Stimulated activated CD8-positive, alpha-beta memory T cell treated with anti-CD3 and anti-CD28 coated beads, Interleukin-15, amount 100 ng/mL, for 24 hours (primary cell): ENCODE results near the gene RBM34.
"Not testable (repeated sequence)": the region's sequence is repeated elsewhere in the genome, so short reads cannot be mapped to it uniquely, and the experiment has no call there.

Experiments
- DNase-seq: peaks from one replicate; pipeline ENCODE4 v3.0.0-alpha.2; 2020; ENCODE audit warnings: low read depth

Gene RBM34, protein sequence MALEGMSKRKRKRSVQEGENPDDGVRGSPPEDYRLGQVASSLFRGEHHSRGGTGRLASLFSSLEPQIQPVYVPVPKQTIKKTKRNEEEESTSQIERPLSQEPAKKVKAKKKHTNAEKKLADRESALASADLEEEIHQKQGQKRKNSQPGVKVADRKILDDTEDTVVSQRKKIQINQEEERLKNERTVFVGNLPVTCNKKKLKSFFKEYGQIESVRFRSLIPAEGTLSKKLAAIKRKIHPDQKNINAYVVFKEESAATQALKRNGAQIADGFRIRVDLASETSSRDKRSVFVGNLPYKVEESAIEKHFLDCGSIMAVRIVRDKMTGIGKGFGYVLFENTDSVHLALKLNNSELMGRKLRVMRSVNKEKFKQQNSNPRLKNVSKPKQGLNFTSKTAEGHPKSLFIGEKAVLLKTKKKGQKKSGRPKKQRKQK

DNA sequence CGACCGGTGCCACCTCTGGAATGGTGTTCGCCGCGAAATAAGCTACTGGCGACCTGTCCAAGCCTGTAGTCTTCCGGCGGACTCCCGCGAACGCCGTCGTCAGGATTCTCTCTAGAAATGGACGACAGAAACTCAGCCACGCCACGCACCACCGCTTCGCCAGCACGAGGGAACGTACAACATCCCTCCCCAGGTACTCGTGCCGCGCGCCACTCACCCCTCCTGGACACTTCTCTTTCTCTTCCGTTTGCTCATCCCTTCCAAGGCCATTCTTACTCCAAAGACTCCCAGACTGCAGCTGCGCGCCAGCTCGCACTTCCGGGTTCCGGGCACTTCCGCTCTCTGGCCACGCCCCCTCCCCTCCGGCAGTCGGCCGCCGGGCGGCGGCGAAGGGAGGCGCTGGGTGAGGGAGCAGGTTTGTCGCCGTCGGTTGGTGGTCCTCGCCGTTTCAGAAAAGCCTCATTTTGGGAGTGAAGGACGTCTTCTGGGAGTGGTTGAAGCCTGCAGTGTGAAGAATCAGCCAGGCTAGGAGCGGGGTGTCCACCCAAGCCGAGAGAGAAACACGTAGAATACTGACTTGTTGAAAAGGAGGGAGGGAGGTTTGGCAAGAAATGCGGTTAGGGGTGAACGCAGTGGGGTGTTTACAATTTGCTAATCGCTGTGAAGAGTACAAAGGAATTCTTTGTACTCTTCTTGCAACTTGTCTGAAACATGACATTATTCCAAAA is at the start of gene RBM34:
RBM34 (minus strand) TSS at position 294 of the 728 bp plus-strand sequence; CDS start at position 270, 24 bp downstream.
- DNase-seq: peak; percentile 92

- no peak for DNase-seq
These were observed 46.1 kb upstream of the RBM34 start for GRCh38 chr1:235207209-235207565.

GRCh38 chr1:235206533-235207208 is 45.6 kb upstream of the RBM34 start:
- DNase-seq: no peak

GRCh38 chr1:235205687-235206086 is 44.6 kb upstream of the RBM34 start:
- no peak for DNase-seq

DNA sequence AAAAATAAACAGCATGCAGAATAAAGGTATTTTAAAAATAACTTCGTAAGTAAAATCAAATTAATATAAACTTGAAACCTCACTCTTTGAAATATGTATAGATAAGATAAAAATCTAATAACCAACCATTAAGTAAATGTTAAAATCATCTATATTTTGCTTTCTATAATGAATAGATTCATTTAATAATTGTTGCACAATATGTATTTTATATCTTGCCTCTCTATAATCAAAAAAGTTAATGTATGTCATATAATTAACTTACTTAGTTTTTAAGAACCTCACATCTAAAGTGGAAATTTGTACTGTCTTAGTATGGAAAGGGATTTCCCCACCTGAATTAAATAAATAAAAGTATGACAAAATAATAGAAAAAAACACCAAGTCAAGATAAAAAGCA is 42.4 kb upstream of the RBM34 start:
- no peak for DNase-seq

GRCh38 chr1:235202447-235202846 is 41.4 kb upstream of the RBM34 start:
- not testable (repeated sequence) for DNase-seq

GRCh38 chr1:235199441-235199840 is 38.4 kb upstream of the RBM34 start:
- DNase-seq: no peak

DNA sequence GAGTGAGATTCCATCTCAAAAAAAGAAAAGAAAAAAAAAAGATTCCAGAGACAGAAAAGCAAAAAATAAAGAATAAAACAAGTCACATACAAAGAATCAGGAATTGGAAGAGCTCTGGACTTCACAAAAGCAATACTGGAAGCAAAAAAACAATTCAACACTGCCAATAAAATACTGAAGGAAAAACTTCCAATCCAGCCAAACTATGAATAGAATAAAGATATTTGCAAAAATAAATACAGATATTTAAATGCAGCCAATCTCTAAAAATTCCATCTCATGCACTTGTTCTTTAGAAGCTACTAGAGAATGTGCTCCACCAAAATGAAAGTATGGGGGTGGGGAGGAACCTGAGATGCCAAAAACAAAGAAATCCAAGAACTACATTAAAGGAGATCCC is 29.4 kb upstream of the RBM34 start:
- DNase-seq: no peak

GRCh38 chr1:235187316-235187715 is 26.3 kb upstream of the RBM34 start:
- DNase-seq: no peak

DNA sequence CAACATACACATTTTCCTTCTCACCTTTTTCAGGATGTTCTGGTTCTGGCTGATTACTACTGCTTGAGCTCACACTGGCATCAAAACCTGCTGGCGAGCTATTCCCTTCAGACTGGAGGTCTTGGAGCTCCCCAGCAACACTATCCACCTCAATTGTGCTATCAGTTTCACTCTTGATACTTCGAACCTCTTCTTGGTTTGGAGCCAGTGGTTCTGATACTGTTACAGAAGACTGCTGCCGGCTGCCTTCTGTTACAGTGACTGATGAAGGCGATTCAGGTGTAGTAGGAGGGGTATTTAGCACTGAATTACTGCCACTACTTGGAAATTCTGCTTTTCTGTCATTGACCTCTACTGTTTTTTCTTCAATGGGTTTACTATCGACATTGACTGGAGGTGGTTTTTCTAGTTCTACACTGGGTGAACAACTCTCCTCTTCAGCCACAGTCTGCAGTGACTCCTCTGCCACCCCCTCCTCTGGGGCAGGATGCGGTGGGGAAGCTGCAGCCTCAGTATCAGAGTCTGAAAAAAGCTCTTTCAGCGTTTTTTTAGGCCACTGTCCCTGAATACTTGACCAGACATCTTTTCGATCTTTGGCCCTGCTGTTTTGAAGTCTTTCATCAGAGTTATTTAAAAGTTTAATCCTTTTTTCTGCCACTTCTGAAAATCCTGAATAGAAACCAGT is 20.7 kb upstream of the RBM34 start:
- no peak for DNase-seq

GRCh38 chr1:235180916-235181460 is 19.9 kb upstream of the RBM34 start:
- no peak for DNase-seq

DNA sequence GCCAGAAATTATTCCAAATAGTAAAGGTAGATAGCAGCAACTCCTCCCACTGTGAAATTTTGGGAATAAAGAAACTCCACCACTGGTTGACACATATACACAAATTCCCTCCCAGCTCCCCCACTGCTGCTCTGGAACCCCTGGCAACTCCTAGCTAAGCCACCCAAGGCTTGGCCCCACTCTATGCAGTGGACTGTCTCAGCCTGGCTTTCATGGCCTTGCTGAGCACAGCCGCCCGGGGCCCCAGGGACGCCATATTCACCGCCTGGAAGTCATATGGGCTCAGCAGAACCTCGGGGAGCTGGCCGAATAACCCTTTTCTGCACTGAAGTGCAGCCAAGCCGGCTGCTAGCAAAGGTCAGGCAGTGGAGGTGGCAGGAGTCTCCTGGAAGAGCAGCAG is 15.4 kb upstream of the RBM34 start:
- DNase-seq: no peak

GRCh38 chr1:235169986-235170385 is 8.9 kb upstream of the RBM34 start:
- DNase-seq: no peak

GRCh38 chr1:235168375-235168774 is 7.3 kb upstream of the RBM34 start:
- DNase-seq: no peak

DNA sequence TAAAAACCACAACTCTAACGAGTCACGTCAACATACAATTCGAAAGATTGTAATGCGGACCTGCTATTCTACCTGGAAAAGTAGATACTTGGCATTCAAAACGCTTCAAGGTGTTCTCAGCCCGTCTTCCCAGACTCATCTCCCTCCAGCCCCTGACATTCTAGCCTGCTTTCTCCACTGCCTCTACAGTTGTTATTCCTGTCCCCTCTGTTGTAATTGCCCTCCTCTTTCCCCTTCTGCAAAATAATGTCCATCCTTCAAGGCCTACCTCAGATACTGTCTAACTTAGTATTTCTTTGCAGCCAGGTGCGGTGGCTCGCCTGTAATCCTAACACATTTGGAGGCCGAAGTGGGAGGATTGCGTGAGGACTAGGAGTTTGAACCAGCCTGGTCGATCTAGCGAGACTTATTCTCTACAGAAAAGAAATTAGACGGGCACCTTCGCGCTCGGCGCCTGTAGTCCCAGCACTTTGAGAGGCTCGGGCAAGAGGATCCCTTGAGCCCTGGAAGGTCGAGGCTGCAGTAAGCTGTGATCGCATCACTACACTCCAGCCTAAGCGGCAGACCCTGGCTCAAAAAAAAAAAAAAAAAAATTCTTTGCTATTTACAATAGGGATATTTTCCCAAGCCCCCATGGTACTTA is 756 bp upstream of the RBM34 start:
- DNase-seq: no peak

DNA sequence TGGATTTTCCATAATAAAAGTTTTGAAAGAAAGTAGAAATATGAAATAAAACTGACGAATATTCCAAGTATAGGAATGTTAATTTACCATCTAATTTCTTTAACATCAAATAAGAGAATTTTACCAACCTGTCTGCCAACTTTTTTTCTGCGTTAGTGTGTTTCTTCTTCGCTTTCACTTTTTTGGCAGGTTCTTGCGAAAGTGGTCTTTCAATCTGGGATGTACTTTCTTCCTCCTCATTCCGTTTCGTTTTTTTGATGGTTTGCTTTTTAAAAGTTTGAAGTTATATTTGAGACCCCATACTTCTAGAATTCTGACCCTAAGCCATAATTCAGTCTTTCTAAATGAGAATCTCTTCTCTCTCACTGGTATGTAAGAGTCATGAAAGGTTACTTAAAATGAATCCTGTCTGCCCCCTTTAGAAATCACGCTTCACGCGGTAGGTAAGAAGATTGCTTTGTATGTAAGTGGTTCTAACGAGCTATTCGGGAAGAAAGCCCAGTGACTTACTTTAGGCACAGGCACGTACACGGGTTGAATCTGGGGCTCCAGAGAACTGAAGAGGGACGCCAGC is 580 bp downstream of the RBM34 start:
- no peak for DNase-seq

DNA sequence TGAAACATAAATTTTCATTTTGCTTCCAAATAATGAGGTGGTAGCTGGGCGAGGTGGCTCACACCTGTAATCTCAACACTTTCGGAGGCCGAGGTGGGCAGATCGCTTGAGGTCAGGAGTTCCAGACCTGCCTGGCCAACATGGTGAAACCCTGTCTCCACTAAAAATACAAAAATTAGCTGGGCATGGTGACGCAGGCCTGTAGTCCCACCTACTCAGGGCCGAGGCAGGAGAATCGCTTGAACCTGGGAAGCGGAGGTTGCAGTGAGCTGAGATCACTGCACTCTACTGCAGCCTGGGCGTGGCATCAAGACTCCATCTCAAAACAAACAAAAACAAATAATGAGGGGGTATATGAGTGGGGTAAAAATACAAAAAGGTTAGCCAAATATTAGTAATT is 1.1 kb downstream of the RBM34 start:
- DNase-seq: not testable (repeated sequence)

GRCh38 chr1:235159284-235159683 is 1.8 kb downstream of the RBM34 start:
- not testable (repeated sequence) for DNase-seq

DNA sequence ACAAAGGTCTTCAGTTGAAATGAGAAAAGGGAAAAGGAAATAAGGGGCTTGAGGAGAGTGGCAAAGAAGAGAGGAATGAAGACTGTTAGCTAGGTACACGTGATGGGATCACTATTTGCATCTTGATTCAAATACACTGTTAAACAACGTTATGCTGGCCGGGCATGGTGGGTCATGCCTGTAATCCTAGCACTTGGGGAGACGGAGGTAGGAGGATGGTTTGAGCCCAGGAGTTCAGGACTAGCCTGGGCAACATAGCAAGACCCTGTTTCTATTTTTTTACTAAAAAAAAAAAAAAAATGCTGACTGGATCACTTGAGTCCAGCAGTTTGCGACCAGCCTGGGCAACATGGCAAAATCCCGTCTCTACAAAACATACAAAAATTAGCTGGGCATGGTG is 2.4 kb downstream of the RBM34 start:
- no peak for DNase-seq

GRCh38 chr1:235157150-235157549 is 3.9 kb downstream of the RBM34 start:
- DNase-seq: no peak

- DNase-seq: no peak
These were observed 4.3 kb downstream of the RBM34 start for GRCh38 chr1:235156740-235157139.
